C4-2B (cell line): ENCODE results near the gene PGP.

ENCODE experiments used
- CTCF ChIP-seq: fragments of 450-650 bp; conservative IDR thresholded peaks from 2 replicates; pipeline ENCODE4 v1.5.1; 2017; ENCODE audit warnings: mild to moderate bottlenecking
- ZFX ChIP-seq: fragments of 450-650 bp; IDR thresholded peaks from 2 replicates; pipeline ENCODE4 v1.6.1; 2017

- TF ChIP-seq CTCF (no peak), ZFX (no peak)
Measured at GRCh38 chr16:2178321-2179106, 36.1 kb downstream of the PGP start.
